ENCODE results near the gene COL18A1.

GRCh38 chr21:45475004-45475685 lies 70.2 kb downstream of the COL18A1 start:
- TF ChIP-seq POLR2A (IDR thresholded peaks at IDR 0.05; ENCODE audit: low read depth) (no peak), CTCF (IDR thresholded peaks at IDR 0.05) (no peak), POLR2AphosphoS5 (IDR thresholded peaks at IDR 0.05) (no peak), EP300 (IDR thresholded peaks at IDR 0.05) (no peak)
